DOHH2 (cell line): Measurements from ENCODE around the gene SYN1.

Source experiments
- H3F3A ChIP-seq: fragments of 200-600 bp; sonication (generic), shearing (Covaris generic); 2 replicates; pipeline ENCODE4 v1.6.0; 2016; ENCODE audit warnings: antibody characterized with exemption, mild to moderate bottlenecking; ENCODE audit not compliant: control insufficient read depth, insufficient read depth
- H3K27ac ChIP-seq: fragments of 200-600 bp; sonication (generic); 2 replicates; pipeline ENCODE4 v1.5.1; 2014; ENCODE audit warnings: low read depth, mild to moderate bottlenecking, low read length, moderate library complexity
- H3K27me3 ChIP-seq: fragments of 200-600 bp; sonication (generic); 2 replicates; pipeline ENCODE4 v1.6.1; 2014; ENCODE audit warnings: mild to moderate bottlenecking, low read length, mixed read lengths; ENCODE audit not compliant: control insufficient read depth
- H3K36me3 ChIP-seq: fragments of 200-600 bp; sonication (generic); 2 replicates; pipeline ENCODE4 v1.6.1; 2014; ENCODE audit warnings: mild to moderate bottlenecking, low read length, moderate library complexity, mixed read lengths; ENCODE audit not compliant: control insufficient read depth
- H3K4me1 ChIP-seq: fragments of 200-600 bp; sonication (generic); 2 replicates; pipeline ENCODE4 v1.6.1; 2014; ENCODE audit warnings: mild to moderate bottlenecking, low read length, mixed read lengths; ENCODE audit not compliant: control insufficient read depth
- H3K4me2 ChIP-seq: fragments of 200-600 bp; sonication (generic); 2 replicates; pipeline ENCODE4 v1.6.0; 2014; ENCODE audit warnings: mild to moderate bottlenecking, low read length, moderate library complexity
- H3K4me3 ChIP-seq: fragments of 200-600 bp; sonication (generic); 2 replicates; pipeline ENCODE4 v1.5.1; 2014; ENCODE audit warnings: mild to moderate bottlenecking, low read length, mixed read lengths
- H3K79me2 ChIP-seq: fragments of 200-600 bp; sonication (generic); 2 replicates; pipeline ENCODE4 v1.6.1; 2014; ENCODE audit warnings: mild to moderate bottlenecking, low read length, mixed read lengths; ENCODE audit not compliant: control insufficient read depth
- H3K9me2 ChIP-seq: fragments of 200-600 bp; sonication (generic); replicated peaks from 2 replicates; pipeline ENCODE4 v1.6.1; 2014; ENCODE audit warnings: mild to moderate bottlenecking, low read length, mixed read lengths; ENCODE audit not compliant: control insufficient read depth
- H3K9me3 ChIP-seq: fragments of 200-600 bp; sonication (generic); 2 replicates; pipeline ENCODE4 v1.6.1; 2014; ENCODE audit warnings: antibody characterized with exemption, low read length, mixed read lengths; ENCODE audit not compliant: control insufficient read depth, insufficient read depth
- H4K20me1 ChIP-seq: fragments of 200-600 bp; sonication (generic); 2 replicates; pipeline ENCODE4 v1.6.0; 2014; ENCODE audit warnings: low read depth, mild to moderate bottlenecking, antibody characterized with exemption, low read length, moderate library complexity; ENCODE audit not compliant: control insufficient read depth, insufficient read depth
- CTCF ChIP-seq: fragments of 200-600 bp; sonication (generic); IDR thresholded peaks from one replicate; pipeline ENCODE4 v1.5.1; 2014; ENCODE audit warnings: antibody characterized with exemption, mild to moderate bottlenecking, low read depth, low read length; ENCODE audit not compliant: poor library complexity, severe bottlenecking
- EZH2phosphoT487 ChIP-seq: fragments of 200-600 bp; sonication (generic); IDR thresholded peaks from 2 replicates; pipeline ENCODE4 v1.6.1; 2017; ENCODE audit warnings: borderline replicate concordance, mild to moderate bottlenecking, antibody characterized with exemption, low read length, moderate library complexity, mixed read lengths

Gene SYN1

GRCh38 chrX:47611489-47611888 is 8.2 kb downstream of the SYN1 start:
- H3K27me3 ChIP-seq = no peaks in the 10 kb centered on the region; the same call in 1 of the 2 replicates
- TF ChIP-seq EZH2phosphoT487 = no peak
- TF ChIP-seq CTCF = no peak
- H3K4me3 ChIP-seq = no peak overlapping the region
- no peaks in the 10 kb centered on the region for H3K9me2 ChIP-seq
- H4K20me1 ChIP-seq = no peaks in the 10 kb centered on the region
- H3F3A ChIP-seq = no peaks in the 10 kb centered on the region
- H3K36me3 ChIP-seq = no peaks in the 10 kb centered on the region
- no peak overlapping the region for H3K27ac ChIP-seq
- H3K4me1 ChIP-seq = no peaks in the 10 kb centered on the region
- no peaks in the 10 kb centered on the region for H3K79me2 ChIP-seq
- H3K9me3 ChIP-seq = no peaks in the 10 kb centered on the region
- no peak overlapping the region for H3K4me2 ChIP-seq

- Histone ChIP-seq H3K27me3 (no peaks in the 10 kb centered on the region; the same call in 1 of the 2 replicates), H3K36me3 (no peaks in the 10 kb centered on the region), H3F3A (no peaks in the 10 kb centered on the region), H3K9me3 (no peaks in the 10 kb centered on the region), H3K79me2 (no peaks in the 10 kb centered on the region), H3K27ac (no peak overlapping the region), H3K4me1 (no peaks in the 10 kb centered on the region), H3K9me2 (no peaks in the 10 kb centered on the region), H3K4me2 (no peak overlapping the region), H4K20me1 (no peaks in the 10 kb centered on the region), H3K4me3 (no peak overlapping the region)
- no peak for TF ChIP-seq CTCF
- no peak for TF ChIP-seq EZH2phosphoT487
Observed at GRCh38 chrX:47610511-47610910, 9.1 kb downstream of the SYN1 start.

- no peaks in the 10 kb centered on the region for H3F3A ChIP-seq
- H3K9me3 ChIP-seq = no peaks in the 10 kb centered on the region
- H3K4me3 ChIP-seq = no peak overlapping the region
- no peak overlapping the region for H3K27ac ChIP-seq
- no peaks in the 10 kb centered on the region for H4K20me1 ChIP-seq
- no peaks in the 10 kb centered on the region for H3K79me2 ChIP-seq
- TF ChIP-seq CTCF (no peak), EZH2phosphoT487 (no peak)
- no peaks in the 10 kb centered on the region for H3K4me1 ChIP-seq
- H3K27me3 ChIP-seq = no peaks in the 10 kb centered on the region; the same call in 1 of the 2 replicates
- no peaks in the 10 kb centered on the region for H3K9me2 ChIP-seq
- no peaks in the 10 kb centered on the region for H3K36me3 ChIP-seq
- H3K4me2 ChIP-seq = no peak overlapping the region
Observed at GRCh38 chrX:47608130-47608810, 11.4 kb downstream of the SYN1 start.

GRCh38 chrX:47607091-47607490 is 12.6 kb downstream of the SYN1 start:
- TF ChIP-seq CTCF (no peak), EZH2phosphoT487 (no peak)
- Histone ChIP-seq H3K4me3 (no peak overlapping the region), H3K4me2 (no peak overlapping the region), H3K27me3 (no peaks in the 10 kb centered on the region; the same call in 1 of the 2 replicates), H3K36me3 (no peaks in the 10 kb centered on the region), H3F3A (no peaks in the 10 kb centered on the region), H3K4me1 (no peaks in the 10 kb centered on the region), H3K79me2 (no peaks in the 10 kb centered on the region), H3K9me3 (no peaks in the 10 kb centered on the region), H3K27ac (no peak overlapping the region), H4K20me1 (no peaks in the 10 kb centered on the region), H3K9me2 (no peaks in the 10 kb centered on the region)
